Esophagus muscularis mucosa (tissue), 4 donors: ENCODE results near the gene KSR1. TPM values are rescaled to one million over a fixed set of nuclear protein-coding genes. Genes with fewer than 3 reads are reported as not detected.
A peak's percentile ranks its signal among the peaks of the same experiment; 100 is the strongest.
"Not testable (repeated sequence)": the region's sequence is repeated elsewhere in the genome, so short reads cannot be mapped to it uniquely, and the experiment has no call there.

Source experiments
- DNase-seq: peaks from one replicate; pipeline ENCODE4 v3.0.0-alpha.2; 2017; ENCODE audit errors: extremely low spot score
- H3K27ac ChIP-seq, 4 donors: fragments of 200-600 bp; sonication (generic); replicated peaks in 1 of 4; 1 replicate in 3 of 4; 2 replicates in 1 of 4; pipeline ENCODE4 v1.5.1; 2016 to 2019; ENCODE audit warnings: mild to moderate bottlenecking in 1 of 4
- H3K27me3 ChIP-seq, 4 donors: fragments of 200-600 bp; sonication (generic); one replicate each; pipeline versions ENCODE4 v1.5.1 to v1.6.0; 2016 to 2019
- H3K36me3 ChIP-seq, 4 donors: fragments of 200-600 bp; sonication (generic); one replicate each; pipeline ENCODE4 v1.5.1; 2016 to 2019
- H3K4me1 ChIP-seq, 4 donors: fragments of 200-600 bp; sonication (generic); one replicate each; pipeline ENCODE4 v1.5.1; 2016 to 2019
- H3K4me3 ChIP-seq, 4 donors: fragments of 200-600 bp; sonication (generic); 1 replicate in 2 of 4; 2 replicates in 2 of 4; pipeline ENCODE4 v1.5.1; 2016 to 2019; ENCODE audit warnings: mild to moderate bottlenecking in 4 of 4, moderate library complexity in 1 of 4
- H3K9me3 ChIP-seq, 4 donors: fragments of 200-600 bp; sonication (generic); 1 replicate in 3 of 4; 2 replicates in 1 of 4; pipeline ENCODE4 v1.5.1; 2016 to 2019
- EP300 ChIP-seq: sonication (generic); formaldehyde crosslinking; IDR thresholded peaks from one replicate; pipeline ENCODE4 v1.6.1; 2017; ENCODE audit warnings: antibody characterized with exemption
- POLR2A ChIP-seq: fragments of 450-650 bp; IDR thresholded peaks from one replicate; pipeline ENCODE4 v1.6.1; 2017; ENCODE audit warnings: antibody characterized with exemption, moderate library complexity, mild to moderate bottlenecking, low read depth
- POLR2AphosphoS5 ChIP-seq, 2 donors: sonication (generic); formaldehyde crosslinking; IDR thresholded peaks; one replicate each; pipeline ENCODE4 v1.6.1; 2017; ENCODE audit warnings: antibody characterized with exemption in 2 of 2
- WGBS: methylation state at CpG from one replicate; pipeline ENCODE4 v1.1.5; 2018; 5-methylcytosine and 5-hydroxymethylcytosine counted together
- intact Hi-C: fragments of 100-400 bp; cut with DNase I; formaldehyde crosslinking; loops from one replicate; pipeline ENCODE4 v1.15.1; 2023
- total RNA-seq, 4 donors: library from RNA; depleted of rRNA; stranded (reverse); fragments of >200 nt; gene quantifications; one replicate each; pipeline versions ENCODE4 v1.1.0 to v1.2.1, GENCODE V29; 2016
- TF ChIP-seq, protein P1 (sequence below), 3 experiments: fragments of 200-600 bp in 2 of 3; fragments of 450-650 bp in 1 of 3; sonication (generic) in 2 of 3; IDR thresholded peaks; one replicate each; pipeline ENCODE4 v1.5.1; 2017 to 2019; ENCODE audit warnings: antibody characterized with exemption in 3 of 3, mild to moderate bottlenecking in 2 of 3, moderate library complexity in 1 of 3

Gene KSR1
- total RNA-seq, 4 donors from 2014 or later, result 13.3 to 18.9 (median 13.7) TPM

DNA sequence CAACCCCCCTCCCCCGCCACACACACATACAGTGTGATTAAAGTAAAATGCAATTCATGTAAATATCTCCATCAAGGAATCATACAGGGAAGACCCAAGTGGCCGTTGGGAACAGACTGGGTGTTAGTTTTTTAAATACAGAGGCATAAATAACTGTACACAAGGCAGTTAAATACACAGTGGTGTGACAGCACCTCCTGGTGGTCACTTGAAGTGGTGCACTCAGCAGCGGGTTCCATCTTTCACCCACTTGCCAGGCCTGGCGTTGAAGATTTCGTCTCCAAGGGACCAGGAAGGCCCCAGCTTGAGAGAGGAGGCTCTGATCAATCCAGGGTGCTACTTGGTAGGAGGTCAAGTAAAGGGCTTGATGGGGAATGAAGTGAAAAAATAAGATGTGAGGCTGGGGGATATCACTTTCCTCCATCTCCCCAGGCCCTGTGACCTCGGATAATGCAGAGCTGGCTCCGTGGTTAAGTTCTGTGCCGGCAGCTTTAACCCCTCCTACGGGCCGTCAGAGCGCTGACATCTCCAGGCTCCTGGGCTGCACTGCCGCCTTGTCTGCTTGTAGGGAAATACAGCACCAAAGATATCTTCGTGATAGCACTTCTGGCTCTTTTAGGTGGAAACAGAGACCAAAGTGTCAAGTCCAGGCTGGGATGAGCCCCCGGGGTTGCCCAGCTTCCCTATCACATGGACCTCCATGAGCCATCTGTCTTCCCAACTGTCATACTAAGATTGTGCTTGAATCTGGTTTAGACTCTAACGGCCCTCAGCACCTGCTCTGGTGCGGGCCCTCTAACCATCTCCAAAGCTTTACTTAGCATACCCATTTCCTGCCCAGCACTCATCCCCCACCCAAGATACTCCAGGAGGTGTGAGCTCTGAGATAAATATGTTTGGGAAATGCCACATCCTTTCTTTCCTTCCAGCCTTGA lies 195.4 kb downstream of the KSR1 start:
- Histone ChIP-seq H3K9me3 (no peaks in the 10 kb centered on the region), H3K4me3 (no peak overlapping the region), H3K4me1 (peaks cover 0 to 8% (median 7%) of the 10 kb centered on the region in 4 donors), H3K27me3 (peaks cover 0 to 10% (median 0%) of the 10 kb centered on the region in 4 donors), H3K36me3 (peaks cover 0 to 12% (median 0%) of the 10 kb centered on the region in 4 donors), H3K27ac (no peak overlapping the region)
- WGBS, result 52% methylated on average over 16 of the region's 16 CpGs
- TF ChIP-seq, protein P1, sequence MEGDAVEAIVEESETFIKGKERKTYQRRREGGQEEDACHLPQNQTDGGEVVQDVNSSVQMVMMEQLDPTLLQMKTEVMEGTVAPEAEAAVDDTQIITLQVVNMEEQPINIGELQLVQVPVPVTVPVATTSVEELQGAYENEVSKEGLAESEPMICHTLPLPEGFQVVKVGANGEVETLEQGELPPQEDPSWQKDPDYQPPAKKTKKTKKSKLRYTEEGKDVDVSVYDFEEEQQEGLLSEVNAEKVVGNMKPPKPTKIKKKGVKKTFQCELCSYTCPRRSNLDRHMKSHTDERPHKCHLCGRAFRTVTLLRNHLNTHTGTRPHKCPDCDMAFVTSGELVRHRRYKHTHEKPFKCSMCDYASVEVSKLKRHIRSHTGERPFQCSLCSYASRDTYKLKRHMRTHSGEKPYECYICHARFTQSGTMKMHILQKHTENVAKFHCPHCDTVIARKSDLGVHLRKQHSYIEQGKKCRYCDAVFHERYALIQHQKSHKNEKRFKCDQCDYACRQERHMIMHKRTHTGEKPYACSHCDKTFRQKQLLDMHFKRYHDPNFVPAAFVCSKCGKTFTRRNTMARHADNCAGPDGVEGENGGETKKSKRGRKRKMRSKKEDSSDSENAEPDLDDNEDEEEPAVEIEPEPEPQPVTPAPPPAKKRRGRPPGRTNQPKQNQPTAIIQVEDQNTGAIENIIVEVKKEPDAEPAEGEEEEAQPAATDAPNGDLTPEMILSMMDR (IDR thresholded peaks at IDR 0.05), result peak; percentile 70 to 81 (median 72)
- TF ChIP-seq POLR2A (no peak), EP300 (no peak), POLR2AphosphoS5 (IDR thresholded peaks at IDR 0.05) (no peak)
- DNase-seq, result no peak
- intact Hi-C loops, result loop anchor here (2.0 to 5.0 kb wide), 2 partner anchors 49 to 106 kb away; no protein-coding TSS in a partner anchor

- 85% methylated on average over 6 of the region's 9 CpGs for WGBS
- intact Hi-C loops, result loop anchor here (5.0 kb wide), 1 partner anchor 104 kb away; no protein-coding TSS in a partner anchor
- H3K4me3 ChIP-seq, DNase-seq, H3K27me3 ChIP-seq, H3K4me1 ChIP-seq, H3K9me3 ChIP-seq, H3K36me3 ChIP-seq, H3K27ac ChIP-seq: not testable (repeated sequence)
Observed at GRCh38 chr17:27653449-27653971, 197.3 kb downstream of the KSR1 start.

- Histone ChIP-seq H3K27me3 (peaks cover 0 to 10% (median 0%) of the 10 kb centered on the region in 4 donors), H3K36me3 (no peaks in the 10 kb centered on the region), H3K9me3 (no peaks in the 10 kb centered on the region), H3K27ac (no peak overlapping the region), H3K4me3 (no peak overlapping the region), H3K4me1 (peaks cover 0 to 7% (median 3%) of the 10 kb centered on the region in 4 donors)
- intact Hi-C loops, result loop anchor here (5.0 kb wide), 1 partner anchor 103 kb away; no protein-coding TSS in a partner anchor
- 79% methylated on average over 4 of the region's 15 CpGs for WGBS
- no peak for DNase-seq
- TF ChIP-seq, protein P1 (IDR thresholded peaks at IDR 0.05), result no peak
- TF ChIP-seq POLR2A, result no peak
- TF ChIP-seq POLR2AphosphoS5 (IDR thresholded peaks at IDR 0.05), result no peak
- no peak for TF ChIP-seq EP300
Observed at GRCh38 chr17:27654136-27654535, 197.9 kb downstream of the KSR1 start.

DNA sequence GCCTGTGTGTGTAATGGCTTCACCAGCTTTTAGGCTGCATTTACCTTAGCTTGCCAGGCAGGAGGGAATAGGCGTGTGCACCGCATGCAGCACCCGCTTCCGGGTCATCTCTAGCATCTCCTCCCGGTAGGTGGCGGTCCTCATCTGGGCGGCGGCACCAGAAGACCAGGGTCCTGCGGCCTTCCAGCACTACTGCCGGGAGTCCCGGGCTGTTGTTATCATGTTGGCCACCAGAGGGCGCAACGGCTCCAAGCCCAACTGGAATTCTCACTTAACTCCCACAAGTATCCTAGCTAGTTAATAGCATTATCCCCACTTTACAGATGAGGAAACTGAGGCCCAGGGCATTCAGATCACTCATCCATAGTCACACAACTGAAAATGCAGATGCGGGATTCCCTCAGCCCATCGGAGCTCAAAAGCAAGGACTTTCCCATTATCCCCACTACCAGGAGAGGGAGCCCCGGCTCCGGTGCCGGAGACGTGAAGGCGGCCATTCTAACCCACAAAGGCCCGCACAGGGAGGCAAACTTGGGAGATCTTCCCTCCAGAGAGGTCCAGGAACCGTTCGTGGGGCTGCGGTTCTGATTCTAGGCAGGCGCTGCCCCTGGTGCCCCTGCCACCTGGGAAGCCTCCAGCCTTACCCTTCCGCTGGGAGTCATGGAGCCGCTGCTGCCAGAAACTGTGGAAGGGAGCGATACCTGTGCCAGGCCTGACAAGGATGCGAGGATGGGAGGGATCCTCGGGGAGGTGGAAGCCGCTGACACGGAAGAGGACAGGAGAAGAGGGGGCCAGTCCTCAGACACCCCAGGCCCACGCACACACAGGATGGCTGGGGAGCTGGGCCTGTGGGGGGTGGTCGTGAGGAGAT lies 198.6 kb downstream of the KSR1 start:
- WGBS, result 50% methylated on average over 32 of the region's 34 CpGs
- Histone ChIP-seq H3K27ac (no peak overlapping the region), H3K36me3 (no peaks in the 10 kb centered on the region), H3K9me3 (no peaks in the 10 kb centered on the region), H3K4me1 (peaks cover 0 to 3% (median 0%) of the 10 kb centered on the region in 4 donors), H3K4me3 (no peak overlapping the region), H3K27me3 (peaks cover 0 to 10% (median 0%) of the 10 kb centered on the region in 4 donors)
- no peak for TF ChIP-seq POLR2AphosphoS5 (IDR thresholded peaks at IDR 0.05)
- TF ChIP-seq, protein P1 (IDR thresholded peaks at IDR 0.05), result peak; percentile 70 to 94 (median 73)
- intact Hi-C loops, result loop anchor here (5.0 kb wide), 1 partner anchor 102 kb away; no protein-coding TSS in a partner anchor
- no peak for DNase-seq

GRCh38 chr17:27655525-27656111 lies 199.4 kb downstream of the KSR1 start:
- H3K9me3 ChIP-seq, H3K27ac ChIP-seq, H3K36me3 ChIP-seq, H3K4me1 ChIP-seq, DNase-seq, H3K27me3 ChIP-seq, intact Hi-C loops, H3K4me3 ChIP-seq: not testable (repeated sequence)
- 93% methylated on average over 12 of the region's 16 CpGs for WGBS

DNA sequence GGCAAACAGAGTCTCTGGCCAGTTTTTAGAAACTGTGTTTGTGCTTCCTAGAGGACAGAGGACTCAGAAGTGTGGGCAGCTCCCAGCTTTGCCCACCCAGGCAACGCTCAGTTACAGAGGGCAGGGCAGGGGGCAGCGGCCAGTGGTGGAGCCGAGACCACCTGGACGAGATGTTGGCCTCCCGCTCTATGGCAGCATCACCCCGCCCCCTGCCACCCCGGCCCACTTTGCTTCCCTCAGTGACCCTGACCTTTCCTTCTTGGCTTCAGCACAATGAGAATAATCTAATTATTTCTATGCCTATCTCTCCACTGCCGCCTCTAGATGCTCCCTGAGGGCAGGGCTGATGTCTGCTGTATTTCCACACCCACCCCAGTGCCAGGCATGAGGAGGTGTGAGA lies 200.4 kb downstream of the KSR1 start:
- H3K36me3 ChIP-seq, intact Hi-C loops, H3K4me3 ChIP-seq, H3K4me1 ChIP-seq, DNase-seq, H3K27me3 ChIP-seq, H3K9me3 ChIP-seq, H3K27ac ChIP-seq: not testable (repeated sequence)
- 84% methylated on average over 8 of the region's 8 CpGs for WGBS
